H9 (cell line): Measurements from ENCODE around the gene ARHGAP26. TPM values are rescaled to one million over a fixed set of nuclear protein-coding genes. Genes with fewer than 3 reads are reported as not detected.

Experiments used
- DNase-seq: peaks from one replicate; pipeline ENCODE4 v3.0.0-alpha.2; 2017
- H2AFZ ChIP-seq: one replicate; pipeline ENCODE4 v1.6.1; 2013; ENCODE audit warnings: mild to moderate bottlenecking, low read length, control low read depth, moderate library complexity
- H2AK5ac ChIP-seq: 2 replicates; pipeline ENCODE4 v1.6.1; 2013; ENCODE audit warnings: low read length, control low read depth, mixed read lengths; ENCODE audit not compliant: insufficient read length
- H2BK120ac ChIP-seq: one replicate; pipeline ENCODE4 v1.6.1; 2013; ENCODE audit warnings: low read depth, mild to moderate bottlenecking, low read length, control low read depth, inconsistent platforms; ENCODE audit not compliant: poor library complexity, severe bottlenecking
- H2BK12ac ChIP-seq: 2 replicates; pipeline ENCODE4 v1.6.1; 2013; ENCODE audit warnings: low read length, control low read depth, mixed read lengths, low read depth; ENCODE audit not compliant: insufficient read length
- H2BK15ac ChIP-seq: 2 replicates; pipeline ENCODE4 v1.6.1; 2013; ENCODE audit warnings: low read depth, low read length, control low read depth
- H2BK20ac ChIP-seq: one replicate; pipeline ENCODE4 v1.6.1; 2013; ENCODE audit warnings: low read depth, mild to moderate bottlenecking, low read length, control low read depth, inconsistent platforms; ENCODE audit not compliant: poor library complexity, severe bottlenecking
- H2BK5ac ChIP-seq: 2 replicates; pipeline ENCODE4 v1.6.1; 2013; ENCODE audit warnings: low read length, control low read depth, mixed read lengths; ENCODE audit not compliant: insufficient read length
- H3K14ac ChIP-seq: 2 replicates; pipeline ENCODE4 v1.6.1; 2013; ENCODE audit warnings: low read length, control low read depth; ENCODE audit not compliant: insufficient read depth
- H3K18ac ChIP-seq: 2 replicates; pipeline ENCODE4 v1.6.1; 2013; ENCODE audit warnings: low read depth, mild to moderate bottlenecking, mixed read lengths, low read length, control low read depth; ENCODE audit not compliant: insufficient read length
- H3K23ac ChIP-seq: 2 replicates; pipeline ENCODE4 v1.6.1; 2013; ENCODE audit warnings: low read length, control low read depth, mixed read lengths, low read depth; ENCODE audit not compliant: insufficient read length
- H3K23me2 ChIP-seq: 2 replicates; pipeline ENCODE4 v1.6.1; 2013; ENCODE audit warnings: low read depth, mild to moderate bottlenecking, mixed read lengths, low read length, control low read depth; ENCODE audit not compliant: insufficient read length, poor library complexity, severe bottlenecking
- H3K27ac ChIP-seq: 2 replicates; pipeline ENCODE4 v1.5.1; 2013; ENCODE audit warnings: low read length, control low read depth, mixed read lengths, low read depth; ENCODE audit not compliant: insufficient read length
- H3K27me3 ChIP-seq: 2 replicates; pipeline ENCODE4 v1.6.1; 2013; ENCODE audit warnings: low read length, control low read depth, inconsistent platforms; ENCODE audit not compliant: insufficient read depth
- H3K4ac ChIP-seq: 2 replicates; pipeline ENCODE4 v1.6.1; 2013; ENCODE audit warnings: low read depth, mild to moderate bottlenecking, control low read depth, inconsistent platforms, low read length, moderate library complexity
- H3K4me1 ChIP-seq: 2 replicates; pipeline ENCODE4 v1.6.1; 2013; ENCODE audit warnings: low read length, control low read depth, inconsistent platforms; ENCODE audit not compliant: insufficient read depth
- H3K4me2 ChIP-seq: 2 replicates; pipeline ENCODE4 v1.6.1; 2013; ENCODE audit warnings: low read length, control low read depth, mixed read lengths; ENCODE audit not compliant: insufficient read length, insufficient read depth
- H3K56ac ChIP-seq: 2 replicates; pipeline ENCODE4 v1.6.1; 2013; ENCODE audit warnings: low read depth, mild to moderate bottlenecking, mixed read lengths, low read length, control low read depth; ENCODE audit not compliant: insufficient read length
- H3K79me1 ChIP-seq: 2 replicates; pipeline ENCODE4 v1.6.1; 2013; ENCODE audit warnings: low read depth, mild to moderate bottlenecking, moderate library complexity, low read length, control low read depth, inconsistent platforms; ENCODE audit not compliant: insufficient read depth, poor library complexity, severe bottlenecking
- H3K79me2 ChIP-seq: 2 replicates; pipeline ENCODE4 v1.6.1; 2013; ENCODE audit warnings: low read length, control low read depth, inconsistent platforms; ENCODE audit not compliant: insufficient read depth
- H3K9ac ChIP-seq: 2 replicates; pipeline ENCODE4 v1.6.1; 2013; ENCODE audit warnings: low read length, control low read depth, mixed read lengths; ENCODE audit not compliant: insufficient read length; ENCODE audit errors: extremely low read depth
- H3K9me3 ChIP-seq: one replicate; pipeline ENCODE4 v1.6.1; 2013; ENCODE audit warnings: low read depth, low read length, inconsistent platforms; ENCODE audit not compliant: control insufficient read depth
- H3T11ph ChIP-seq: one replicate; pipeline ENCODE4 v1.6.1; 2013; ENCODE audit warnings: mild to moderate bottlenecking, low read length, control low read depth, inconsistent platforms
- H4K20me1 ChIP-seq: one replicate; pipeline ENCODE4 v1.6.1; 2013; ENCODE audit not compliant: control insufficient read depth, insufficient read length, insufficient read depth
- H4K5ac ChIP-seq: 2 replicates; pipeline ENCODE4 v1.6.1; 2013; ENCODE audit warnings: low read depth, mild to moderate bottlenecking, mixed read lengths, low read length, control low read depth; ENCODE audit not compliant: insufficient read length
- H4K8ac ChIP-seq: replicated peaks from 2 replicates; pipeline ENCODE4 v1.6.1; 2013; ENCODE audit warnings: low read length, control low read depth, mixed read lengths, low read depth; ENCODE audit not compliant: insufficient read length
- H4K91ac ChIP-seq: 2 replicates; pipeline ENCODE4 v1.6.1; 2013; ENCODE audit warnings: low read depth, mild to moderate bottlenecking, moderate library complexity, mixed read lengths, low read length, control low read depth; ENCODE audit not compliant: insufficient read length
- H3K27ac Mint-ChIP-seq, 3 experiments: 2 replicates in 2 of 3; 3 replicates in 1 of 3; pipeline ENCODE4 v1.8.0; 2020 to 2021; ENCODE audit warnings: mixed read lengths in 3 of 3, mild to moderate bottlenecking in 1 of 3, moderate library complexity in 1 of 3
- H3K27me3 Mint-ChIP-seq: 2 replicates; pipeline ENCODE4 v1.8.0; 2021; ENCODE audit warnings: low read depth, mild to moderate bottlenecking, moderate library complexity, mixed read lengths
- H3K36me3 Mint-ChIP-seq, 3 experiments: 2 replicates in 2 of 3; 3 replicates in 1 of 3; pipeline ENCODE4 v1.8.0; 2020 to 2021; ENCODE audit warnings: low read depth in 3 of 3, mixed read lengths in 3 of 3; ENCODE audit not compliant: insufficient read depth in 1 of 3
- H3K4me1 Mint-ChIP-seq, 2 experiments: 2 replicates each; pipeline ENCODE4 v1.8.0; 2020; ENCODE audit warnings: mixed read lengths in 2 of 2
- H3K4me3 Mint-ChIP-seq, 2 experiments: 2 replicates in 1 of 2; 3 replicates in 1 of 2; pipeline ENCODE4 v1.8.0; 2020 to 2021; ENCODE audit warnings: mild to moderate bottlenecking in 2 of 2, mixed read lengths in 2 of 2, moderate library complexity in 1 of 2
- H3K9me3 Mint-ChIP-seq, 2 experiments: 2 replicates in 1 of 2; 3 replicates in 1 of 2; pipeline ENCODE4 v1.8.0; 2020; ENCODE audit warnings: mild to moderate bottlenecking in 2 of 2, mixed read lengths in 2 of 2, moderate library complexity in 1 of 2
- CTCF ChIP-seq: fragments of 200-600 bp; sonication (generic); conservative IDR thresholded peaks from 3 replicates; pipeline ENCODE4 v1.8.0; 2021; ENCODE audit warnings: antibody characterized with exemption, mild to moderate bottlenecking
- WGBS: extraction: QIAGEN DNeasy Blood & Tissue Kit; methylation state at CpG from one replicate; pipeline ENCODE4 v1.1.7; 2013; ENCODE audit warnings: missing lambda C conversion rate, low lambda C conversion rate, mixed read lengths; ENCODE audit not compliant: insufficient read length; ENCODE audit errors: extremely low coverage; 5-methylcytosine and 5-hydroxymethylcytosine counted together
- total RNA-seq: library from RNA; stranded (reverse); gene quantifications from 2 replicates; pipeline ENCODE4 v1.2.1, GENCODE V29; 2021

ARHGAP26 gene
- total RNA-seq, 1 experiment from 2014 or later = 13.8 TPM

GRCh38 chr5:142922223-142922952 lies 152.2 kb downstream of the ARHGAP26 start:
- Histone ChIP-seq H3T11ph (no peak overlapping the region), H2BK12ac (no peak overlapping the region), H4K8ac (no peak overlapping the region), H3K27ac (no peak overlapping the region), H2BK120ac (no peak overlapping the region), H3K56ac (no peak overlapping the region), H4K91ac (no peak overlapping the region), H3K4me2 (no peak overlapping the region), H3K23me2 (no peaks in the 10 kb centered on the region), H3K23ac (no peak overlapping the region), H4K5ac (no peak overlapping the region), H2BK5ac (no peak overlapping the region), H3K4me1 (no peaks in the 10 kb centered on the region), H3K14ac (no peak overlapping the region), H3K79me1 (no peaks in the 10 kb centered on the region), H3K4ac (no peak overlapping the region), H3K9ac (no peak overlapping the region), H2BK20ac (no peak overlapping the region), H3K18ac (no peak overlapping the region), H3K9me3 (no peaks in the 10 kb centered on the region), H2AK5ac (no peak overlapping the region), H4K20me1 (no peaks in the 10 kb centered on the region), H3K79me2 (no peaks in the 10 kb centered on the region), H3K27me3 (no peaks in the 10 kb centered on the region), H2BK15ac (no peak overlapping the region), H2AFZ (no peak overlapping the region)
- Mint-ChIP-seq H3K9me3 (no peaks in the 10 kb centered on the region), H3K36me3 (no peaks in the 10 kb centered on the region), H3K4me1 (peaks cover 3 to 15% of the 10 kb centered on the region in 2 experiments; a peak in 3 of 4 replicates), H3K27me3 (no peaks in the 10 kb centered on the region), H3K4me3 (no peak overlapping the region), H3K27ac (peak overlapping the region in 1 of 3 experiments; percentile 8; a peak in 1 of 7 replicates)
- peak; percentile 55; the same call in 2 of the 3 replicates for TF ChIP-seq CTCF
- DNase-seq = no peak
- WGBS = no CpG with 5 or more reads among the region's 1 CpG
